Stimulated activated effector memory CD8-positive, alpha-beta T cell treated with anti-CD3 and anti-CD28 coated beads, Interleukin-12 subunit alpha, Interleukin-12 subunit beta, amount 100 ng/mL, for 72 hours (primary cell): ENCODE measurements around the gene SPSB3.

Experiments
- ATAC-seq: fragments of 150-1000 bp; cut with Tn5 transposase; 2 replicates; pipeline ENCODE4 v1.10.0; 2021
- DNase-seq, 2 donors: peaks; one replicate each; pipeline ENCODE4 v3.0.0; 2021 to 2022; ENCODE audit warnings: low spot score in 2 of 2
- H3K27ac Mint-ChIP-seq: one replicate; pipeline ENCODE4 v1.8.0; 2022; ENCODE audit warnings: mild to moderate bottlenecking, mixed read lengths
- H3K36me3 Mint-ChIP-seq: one replicate; pipeline ENCODE4 v1.8.0; 2022; ENCODE audit warnings: mild to moderate bottlenecking, mixed read lengths
- H3K4me1 Mint-ChIP-seq: one replicate; pipeline ENCODE4 v1.8.0; 2022; ENCODE audit warnings: mixed read lengths
- H3K4me3 Mint-ChIP-seq: one replicate; pipeline ENCODE4 v1.8.0; 2022; ENCODE audit warnings: mild to moderate bottlenecking, mixed read lengths
- H3K9me3 Mint-ChIP-seq: one replicate; pipeline ENCODE4 v1.8.0; 2022; ENCODE audit warnings: mixed read lengths

SPSB3 gene

GRCh38 chr16:1794908-1795666 lies 12.7 kb upstream of the SPSB3 start:
- no peaks in the 10 kb centered on the region for H3K4me1 Mint-ChIP-seq
- no peak overlapping the region for H3K4me3 Mint-ChIP-seq
- ATAC-seq (no peak), DNase-seq (no peak)
- peaks cover 6% of the 10 kb centered on the region for H3K36me3 Mint-ChIP-seq
- no peak overlapping the region for H3K27ac Mint-ChIP-seq
- H3K9me3 Mint-ChIP-seq = peaks cover 9% of the 10 kb centered on the region

DNA sequence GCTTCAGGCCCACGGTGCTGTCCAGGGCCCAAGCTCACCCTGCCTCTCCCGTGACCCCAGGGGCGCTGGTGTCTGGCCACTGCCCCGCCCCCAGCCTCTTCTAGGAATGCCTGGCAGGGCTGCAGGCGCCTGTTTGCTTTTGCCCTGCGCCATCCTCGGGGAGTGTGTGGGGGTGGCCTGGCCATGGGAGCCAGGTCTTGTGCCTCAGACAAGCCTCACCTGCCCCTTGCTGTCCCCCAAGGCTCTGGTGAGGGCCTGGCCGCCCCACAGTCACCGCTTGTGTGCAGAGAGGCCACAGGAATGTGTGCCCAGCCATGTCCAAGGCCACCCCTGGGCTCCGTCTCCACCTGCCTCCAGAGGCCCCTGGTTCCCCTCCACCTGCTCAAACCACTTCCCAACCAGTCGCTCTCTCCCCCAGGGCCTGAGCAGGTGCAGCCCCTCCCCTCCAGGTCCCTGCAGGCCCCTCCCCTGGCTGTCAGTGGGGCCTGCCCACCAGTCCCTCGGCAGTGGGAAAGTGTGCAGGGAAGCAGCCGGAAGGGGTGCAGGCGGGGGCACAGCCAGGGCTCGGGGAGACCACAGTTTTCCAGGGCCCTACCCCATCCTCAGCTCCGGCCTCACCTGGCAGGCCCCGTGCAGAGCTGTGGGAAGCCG lies 12.0 kb upstream of the SPSB3 start:
- Mint-ChIP-seq H3K4me3 (no peak overlapping the region), H3K36me3 (peaks cover 6% of the 10 kb centered on the region), H3K27ac (no peak overlapping the region), H3K4me1 (no peaks in the 10 kb centered on the region), H3K9me3 (peaks cover 6% of the 10 kb centered on the region)
- DNase-seq (peak in 1 of 2 donors; percentile 48), ATAC-seq (no peak)

GRCh38 chr16:1793578-1794220 lies 11.3 kb upstream of the SPSB3 start, which contains the start of gene IGFALS:
TSS of gene IGFALS (minus strand) at chr16:1793705. CDS start at chr16:1793652, 53 bp downstream.
- no peak for DNase-seq
- Mint-ChIP-seq H3K4me1 (peaks cover 5% of the 10 kb centered on the region), H3K4me3 (no peak within 1 kb of the TSS), H3K9me3 (peaks cover 3% of the 10 kb centered on the region), H3K36me3 (peaks cover 12% of the 10 kb centered on the region), H3K27ac (no peak within 1 kb of the TSS)
- peak; percentile 11 for ATAC-seq

DNA sequence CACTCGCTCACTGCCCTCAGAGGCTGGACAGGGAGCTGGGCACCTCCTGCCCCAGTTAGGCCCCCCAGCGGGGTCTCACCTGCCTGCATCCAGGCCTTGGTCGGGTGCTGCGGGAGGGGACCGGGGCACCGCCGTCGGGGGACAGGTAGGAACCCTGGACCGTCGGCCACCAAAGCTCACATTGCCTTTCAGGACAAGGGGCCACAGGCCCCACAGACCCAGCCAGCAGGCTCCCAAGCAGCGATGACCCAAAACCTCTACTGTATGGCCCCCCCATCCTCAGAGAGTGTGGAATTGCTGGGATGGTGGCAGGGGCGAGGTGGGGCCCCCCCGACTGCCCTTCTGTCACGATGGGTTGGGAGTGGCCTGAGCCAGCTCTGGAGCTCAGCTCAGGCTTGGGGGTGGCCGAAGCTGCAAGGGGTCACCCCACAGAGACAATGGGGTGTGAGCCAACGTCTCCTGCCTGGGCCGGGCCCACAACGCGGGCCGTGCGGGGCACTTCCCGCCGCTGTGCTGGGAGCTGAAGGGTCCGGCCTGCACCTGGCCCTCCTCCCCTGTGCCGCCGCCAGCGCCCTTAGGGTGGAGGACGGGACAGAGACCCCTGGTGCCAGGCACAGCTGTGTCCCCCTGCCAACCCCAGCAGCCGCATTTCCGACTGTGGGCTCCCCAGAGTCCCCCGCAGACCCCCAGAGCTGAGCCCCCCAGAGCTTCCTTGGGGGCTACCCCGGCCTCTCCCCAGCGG lies 10.6 kb upstream of the SPSB3 start:
- DNase-seq (peak in 1 of 2 donors; percentile 47), ATAC-seq (no peak)
- Mint-ChIP-seq H3K9me3 (peaks cover 3% of the 10 kb centered on the region), H3K27ac (no peak overlapping the region), H3K4me3 (no peak overlapping the region), H3K4me1 (peaks cover 6% of the 10 kb centered on the region), H3K36me3 (peaks cover 13% of the 10 kb centered on the region)

DNA sequence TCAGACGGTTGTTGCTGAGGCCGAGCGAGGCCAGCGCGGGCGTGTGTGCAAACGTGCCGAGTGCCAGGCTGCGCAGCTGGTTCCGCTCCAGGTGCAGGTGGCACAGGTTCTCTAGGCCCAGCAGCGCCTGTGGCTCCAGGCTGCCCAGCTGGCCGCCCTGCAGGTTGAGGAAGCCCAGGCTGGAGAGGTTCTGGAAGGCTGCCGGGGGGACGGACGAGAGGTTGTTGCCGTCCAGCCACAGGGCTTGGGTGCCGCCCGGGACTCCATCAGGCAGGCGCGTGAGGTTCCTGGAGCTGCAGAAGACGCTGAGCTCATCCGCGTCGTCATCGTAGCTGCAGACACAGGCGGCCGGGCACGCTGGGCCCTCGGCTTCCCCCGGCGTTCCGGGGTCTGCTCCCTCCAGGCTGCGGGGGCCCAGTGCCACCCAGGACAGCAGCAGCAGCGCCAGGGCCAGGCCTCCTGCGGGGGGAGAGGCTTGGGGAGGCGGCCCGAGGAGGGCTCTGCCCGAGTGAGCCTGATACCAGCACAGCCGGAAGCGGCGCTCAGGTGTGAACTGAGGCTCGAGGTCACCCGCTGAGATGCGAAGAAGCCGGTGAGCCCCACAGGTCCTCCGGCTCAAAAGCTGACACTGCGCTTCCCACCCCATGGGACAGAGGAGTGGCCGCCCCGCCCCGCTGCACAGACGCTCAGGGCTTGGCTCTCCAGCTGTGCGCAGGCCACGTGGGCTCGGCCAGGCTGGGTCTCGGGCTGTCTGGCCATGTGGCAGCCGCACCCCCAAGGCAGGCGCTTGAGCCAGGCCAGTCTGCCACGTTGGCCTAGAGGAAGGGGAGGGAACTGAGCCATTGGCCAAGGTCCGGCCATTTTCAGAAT lies 9.8 kb upstream of the SPSB3 start:
- peaks cover 13% of the 10 kb centered on the region for H3K36me3 Mint-ChIP-seq
- H3K27ac Mint-ChIP-seq = no peak overlapping the region
- no peak for DNase-seq
- peaks cover 6% of the 10 kb centered on the region for H3K4me1 Mint-ChIP-seq
- H3K4me3 Mint-ChIP-seq = no peak overlapping the region
- ATAC-seq = no peak
- peaks cover 1% of the 10 kb centered on the region for H3K9me3 Mint-ChIP-seq

DNA sequence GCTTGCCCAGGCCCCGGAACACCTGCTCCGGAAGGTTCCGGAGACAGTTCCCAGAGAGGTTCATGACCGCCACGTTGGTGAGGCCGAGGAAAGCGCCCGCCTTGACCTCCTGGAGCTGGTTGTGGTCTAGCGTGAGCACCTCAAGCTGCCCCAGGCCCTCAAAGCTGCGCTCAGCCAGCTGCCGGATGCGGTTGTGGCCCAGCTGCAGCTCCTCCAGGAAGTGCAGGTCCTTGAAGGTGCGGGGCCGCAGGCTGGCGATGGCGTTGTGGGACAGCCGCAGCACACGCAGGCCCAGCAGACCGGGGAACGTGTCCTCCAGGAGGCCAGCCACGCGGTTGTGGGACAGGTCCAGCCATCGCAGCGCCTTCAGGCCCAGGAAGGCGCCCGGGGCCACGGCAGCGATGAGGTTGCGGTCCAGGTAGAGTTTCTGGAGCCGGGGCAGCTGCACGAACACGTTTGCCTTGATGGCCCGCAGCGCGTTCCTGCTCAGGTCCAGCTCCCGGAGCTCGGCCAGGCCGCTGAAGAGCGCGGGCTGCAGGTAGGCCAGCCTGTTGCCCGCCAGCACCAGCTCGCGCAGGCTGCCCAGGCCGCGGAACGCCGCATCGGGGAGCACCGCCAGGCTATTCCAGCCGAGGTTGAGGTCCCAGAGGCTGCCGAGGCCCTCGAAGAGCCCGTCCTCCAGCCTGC lies 9.0 kb upstream of the SPSB3 start:
- Mint-ChIP-seq H3K36me3 (peaks cover 13% of the 10 kb centered on the region), H3K27ac (no peak overlapping the region), H3K4me1 (peaks cover 6% of the 10 kb centered on the region), H3K4me3 (no peak overlapping the region), H3K9me3 (no peaks in the 10 kb centered on the region)
- ATAC-seq = no peak
- DNase-seq = peak in 1 of 2 donors; percentile 47

DNA sequence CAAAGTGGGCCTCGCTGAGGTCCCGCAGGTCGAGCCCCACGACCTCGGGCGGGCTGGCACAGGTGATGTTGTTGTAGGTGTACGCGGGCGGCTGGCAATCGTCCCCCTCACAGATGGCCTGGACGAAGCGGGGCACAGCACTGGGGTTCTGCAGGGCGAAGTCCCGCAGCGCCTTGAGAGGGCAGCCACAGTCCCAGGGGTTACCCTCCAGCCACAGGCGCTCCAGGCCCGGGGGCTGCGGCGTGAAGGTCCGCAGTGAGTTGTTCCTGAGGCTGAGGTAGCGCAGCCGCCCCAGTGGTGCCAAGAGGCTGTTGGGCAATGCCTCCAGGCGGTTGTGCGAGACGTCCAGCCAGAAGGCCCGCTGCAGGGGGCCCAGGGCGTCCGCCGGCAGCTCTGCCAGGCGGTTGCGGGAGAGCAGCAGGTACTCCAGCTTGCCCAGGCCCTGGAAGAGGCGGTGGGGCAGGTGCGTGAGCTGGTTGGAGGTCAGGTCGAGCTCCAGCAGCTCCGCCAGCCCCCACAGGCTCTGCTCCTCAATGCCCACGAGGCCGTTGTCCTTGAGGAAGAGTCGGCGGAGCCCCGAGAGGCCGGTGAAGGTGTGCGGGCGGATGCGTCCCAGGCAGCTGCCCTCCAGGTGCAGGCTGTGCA lies 8.4 kb upstream of the SPSB3 start:
- no peak overlapping the region for H3K4me3 Mint-ChIP-seq
- peaks cover 14% of the 10 kb centered on the region for H3K36me3 Mint-ChIP-seq
- ATAC-seq (no peak), DNase-seq (no peak)
- no peaks in the 10 kb centered on the region for H3K9me3 Mint-ChIP-seq
- peaks cover 6% of the 10 kb centered on the region for H3K4me1 Mint-ChIP-seq
- H3K27ac Mint-ChIP-seq = no peak overlapping the region

- no peak for ATAC-seq
- Mint-ChIP-seq H3K36me3 (peaks cover 19% of the 10 kb centered on the region), H3K27ac (no peak overlapping the region), H3K4me3 (no peak overlapping the region), H3K9me3 (no peaks in the 10 kb centered on the region), H3K4me1 (peaks cover 11% of the 10 kb centered on the region)
- DNase-seq = no peak
Measured at GRCh38 chr16:1790261-1790610, 7.9 kb upstream of the SPSB3 start.

- DNase-seq (peak in 1 of 2 donors; percentile 48), ATAC-seq (no peak)
- peaks cover 15% of the 10 kb centered on the region for H3K4me1 Mint-ChIP-seq
- peaks cover 24% of the 10 kb centered on the region for H3K36me3 Mint-ChIP-seq
- no peak overlapping the region for H3K4me3 Mint-ChIP-seq
- H3K27ac Mint-ChIP-seq = no peak overlapping the region
- H3K9me3 Mint-ChIP-seq = no peaks in the 10 kb centered on the region
Measured at GRCh38 chr16:1789643-1790045, 7.3 kb upstream of the SPSB3 start.

- peaks cover 24% of the 10 kb centered on the region for H3K36me3 Mint-ChIP-seq
- ATAC-seq (no peak), DNase-seq (no peak)
- peak overlapping the region; percentile 64 for H3K27ac Mint-ChIP-seq
- peaks cover 15% of the 10 kb centered on the region for H3K4me1 Mint-ChIP-seq
- no peak overlapping the region for H3K4me3 Mint-ChIP-seq
- H3K9me3 Mint-ChIP-seq = no peaks in the 10 kb centered on the region
Measured at GRCh38 chr16:1788708-1789100, 6.3 kb upstream of the SPSB3 start.

DNA sequence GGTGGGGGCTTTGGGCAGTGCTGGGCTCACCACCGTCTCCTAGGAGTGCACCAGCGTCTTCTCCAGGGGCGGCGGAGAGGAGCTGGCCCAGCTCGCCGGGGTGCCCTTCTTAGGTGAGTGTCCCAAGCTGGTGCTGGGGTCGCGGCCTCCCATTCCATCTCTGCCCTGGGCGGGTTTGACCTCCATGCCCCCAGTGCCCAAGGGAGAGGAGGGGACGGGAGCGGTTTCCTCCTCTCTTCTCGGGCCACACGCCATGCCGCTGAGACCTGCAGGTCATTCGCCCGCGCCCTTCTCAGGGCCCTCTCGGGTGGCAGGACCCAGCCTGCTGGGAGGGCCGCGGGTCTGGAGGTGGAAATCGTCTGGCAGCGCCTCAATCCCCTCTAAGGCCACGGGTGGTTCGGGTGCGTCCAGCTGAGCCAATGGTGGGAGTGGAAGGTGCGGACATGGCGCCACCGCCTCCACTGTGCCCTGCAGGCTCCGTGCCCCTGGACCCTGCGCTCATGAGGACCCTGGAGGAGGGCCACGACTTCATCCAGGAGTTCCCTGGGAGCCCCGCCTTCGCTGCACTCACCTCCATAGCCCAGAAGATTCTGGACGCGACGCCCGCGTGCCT lies 5.8 kb upstream of the SPSB3 start:
- ATAC-seq (no peak), DNase-seq (no peak)
- H3K9me3 Mint-ChIP-seq = no peaks in the 10 kb centered on the region
- peaks cover 15% of the 10 kb centered on the region for H3K4me1 Mint-ChIP-seq
- no peak overlapping the region for H3K27ac Mint-ChIP-seq
- H3K4me3 Mint-ChIP-seq = no peak overlapping the region
- H3K36me3 Mint-ChIP-seq = peaks cover 24% of the 10 kb centered on the region

DNA sequence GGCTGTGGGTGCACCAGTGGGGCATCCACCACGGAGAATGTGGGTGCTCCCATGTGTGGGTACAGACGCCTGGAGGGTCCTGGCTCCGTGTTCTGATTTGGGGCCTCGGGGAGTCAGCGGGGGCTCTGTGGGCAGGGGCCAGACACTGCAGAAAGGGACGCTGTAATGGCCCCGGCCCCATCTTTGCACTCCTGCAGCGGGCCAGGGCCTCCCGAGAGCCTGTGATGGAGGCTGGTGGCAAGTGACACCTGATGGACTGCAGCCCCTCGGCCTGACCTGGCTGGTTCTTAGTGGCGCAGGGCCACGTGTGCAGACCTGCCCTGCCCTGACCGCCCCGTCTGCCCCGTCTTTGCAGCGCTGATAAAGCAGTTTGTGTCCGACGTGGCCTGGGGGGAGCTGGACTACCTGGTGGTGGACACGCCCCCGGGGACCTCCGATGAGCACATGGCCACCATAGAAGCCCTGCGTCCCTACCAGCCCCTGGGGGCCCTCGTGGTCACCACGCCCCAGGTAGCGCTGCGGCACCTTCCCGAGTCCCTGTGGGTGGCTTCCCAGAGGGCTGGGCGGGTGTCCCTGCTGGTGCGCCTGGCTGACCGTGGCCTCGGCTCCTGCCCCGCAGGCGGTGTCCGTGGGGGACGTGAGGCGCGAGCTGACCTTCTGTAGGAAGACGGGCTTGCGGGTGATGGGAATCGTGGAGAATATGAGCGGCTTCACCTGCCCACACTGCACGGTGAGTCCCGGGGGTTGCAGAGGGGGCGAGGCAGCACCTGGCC lies 5.1 kb upstream of the SPSB3 start:
- peaks cover 15% of the 10 kb centered on the region for H3K4me1 Mint-ChIP-seq
- H3K27ac Mint-ChIP-seq = no peak overlapping the region
- no peak for DNase-seq
- peaks cover 28% of the 10 kb centered on the region for H3K36me3 Mint-ChIP-seq
- H3K9me3 Mint-ChIP-seq = no peaks in the 10 kb centered on the region
- H3K4me3 Mint-ChIP-seq = no peak overlapping the region
- no peak for ATAC-seq

DNA sequence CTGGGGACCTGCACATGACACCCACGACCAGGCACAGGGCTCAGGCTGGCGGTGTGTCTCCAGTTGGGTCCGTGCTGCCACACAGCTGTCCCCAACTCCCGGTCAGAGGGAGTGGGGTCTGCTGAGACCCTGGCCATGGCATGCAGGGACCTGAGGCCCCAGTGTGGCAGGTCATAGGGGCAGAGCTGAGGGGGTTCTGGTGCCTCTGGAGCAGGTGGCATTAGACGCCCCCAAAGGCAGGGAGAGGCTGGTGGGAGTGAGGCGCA lies 4.6 kb upstream of the SPSB3 start:
- ATAC-seq (no peak), DNase-seq (no peak)
- Mint-ChIP-seq H3K4me1 (peaks cover 15% of the 10 kb centered on the region), H3K27ac (no peak overlapping the region), H3K36me3 (peaks cover 33% of the 10 kb centered on the region), H3K9me3 (no peaks in the 10 kb centered on the region), H3K4me3 (no peak overlapping the region)
